Transverse colon (tissue), 4 donors: ENCODE data around the gene ABCA5. TPM values are rescaled to one million over a fixed set of nuclear protein-coding genes. Genes with fewer than 3 reads are reported as not detected.

Experiments
- DNase-seq: peaks from one replicate; pipeline ENCODE4 v3.0.0-alpha.2; 2019
- H3K27ac ChIP-seq, 4 donors: fragments of 200-600 bp; sonication (generic); 2 replicates each; pipeline ENCODE4 v1.5.1; 2016 to 2018; ENCODE audit warnings: inconsistent platforms in 4 of 4
- H3K27me3 ChIP-seq: fragments of 200-600 bp; sonication (generic); 2 replicates; pipeline ENCODE4 v1.5.1; 2017; ENCODE audit warnings: inconsistent platforms
- H3K36me3 ChIP-seq, 4 donors: fragments of 200-600 bp; sonication (generic); 2 replicates each; pipeline ENCODE4 v1.5.1; 2017 to 2019; ENCODE audit warnings: inconsistent platforms in 4 of 4
- H3K4me1 ChIP-seq, 4 donors: fragments of 200-600 bp; sonication (generic); 2 replicates each; pipeline ENCODE4 v1.5.1; 2017 to 2020; ENCODE audit warnings: inconsistent platforms in 4 of 4
- H3K4me3 ChIP-seq, 4 donors: fragments of 200-600 bp; sonication (generic); 1 replicate in 1 of 4; 2 replicates in 3 of 4; pipeline versions ENCODE4 v1.5.1 to v1.6.1; 2017 to 2019; ENCODE audit warnings: inconsistent platforms in 4 of 4
- H3K9me3 ChIP-seq, 2 donors: fragments of 200-600 bp; sonication (generic); 2 replicates each; pipeline ENCODE4 v1.5.1; 2017 to 2019; ENCODE audit warnings: inconsistent platforms in 2 of 2
- EP300 ChIP-seq: sonication (generic); formaldehyde crosslinking; IDR thresholded peaks from one replicate; pipeline ENCODE4 v1.6.1; 2017; ENCODE audit warnings: antibody characterized with exemption, low read depth
- POLR2A ChIP-seq: fragments of 450-650 bp; IDR thresholded peaks from one replicate; pipeline ENCODE4 v1.6.1; 2016; ENCODE audit warnings: antibody characterized with exemption, mild to moderate bottlenecking, moderate library complexity
- POLR2AphosphoS5 ChIP-seq, 3 donors: sonication (generic); formaldehyde crosslinking; IDR thresholded peaks; one replicate each; pipeline ENCODE4 v1.6.1; 2016; ENCODE audit warnings: antibody characterized with exemption in 3 of 3
- WGBS, 2 donors: methylation state at CpG; one replicate each; pipeline ENCODE4 v1.1.5; 2018; ENCODE audit warnings: low coverage in 1 of 2; 5-methylcytosine and 5-hydroxymethylcytosine counted together
- in situ Hi-C, 4 donors: fragments of 200-750 bp; cut with MboI; loops; one replicate each; pipeline versions ENCODE4 v1.15.0 to v1.15.1; 2017; ENCODE audit warnings: low sequenced_read_pairs in 3 of 4, low pct_ligation_motif_present in 1 of 4, low pct_unique_long_range_greater_than_20kb in 1 of 4
- intact Hi-C: fragments of 100-400 bp; cut with DNase I; formaldehyde crosslinking; loops from one replicate; pipeline ENCODE4 v1.15.1; 2023; ENCODE audit warnings: low total_unique reads
- total RNA-seq, 4 donors: library from RNA; depleted of rRNA; stranded (reverse); fragments of >200 nt; gene quantifications; one replicate each; pipeline ENCODE4 v1.1.0, GENCODE V29; 2016
- TF ChIP-seq, protein P1 (sequence below), 5 experiments: fragments of 200-600 bp in 3 of 5; fragments of 450-650 bp in 2 of 5; sonication (generic) in 3 of 5; IDR thresholded peaks; 1 replicate in 2 of 5; 2 replicates in 3 of 5; pipeline ENCODE4 v1.5.1; 2016 to 2017; ENCODE audit warnings: antibody characterized with exemption in 5 of 5, inconsistent platforms in 3 of 5, mild to moderate bottlenecking in 2 of 5, moderate library complexity in 1 of 5

Gene ABCA5, protein sequence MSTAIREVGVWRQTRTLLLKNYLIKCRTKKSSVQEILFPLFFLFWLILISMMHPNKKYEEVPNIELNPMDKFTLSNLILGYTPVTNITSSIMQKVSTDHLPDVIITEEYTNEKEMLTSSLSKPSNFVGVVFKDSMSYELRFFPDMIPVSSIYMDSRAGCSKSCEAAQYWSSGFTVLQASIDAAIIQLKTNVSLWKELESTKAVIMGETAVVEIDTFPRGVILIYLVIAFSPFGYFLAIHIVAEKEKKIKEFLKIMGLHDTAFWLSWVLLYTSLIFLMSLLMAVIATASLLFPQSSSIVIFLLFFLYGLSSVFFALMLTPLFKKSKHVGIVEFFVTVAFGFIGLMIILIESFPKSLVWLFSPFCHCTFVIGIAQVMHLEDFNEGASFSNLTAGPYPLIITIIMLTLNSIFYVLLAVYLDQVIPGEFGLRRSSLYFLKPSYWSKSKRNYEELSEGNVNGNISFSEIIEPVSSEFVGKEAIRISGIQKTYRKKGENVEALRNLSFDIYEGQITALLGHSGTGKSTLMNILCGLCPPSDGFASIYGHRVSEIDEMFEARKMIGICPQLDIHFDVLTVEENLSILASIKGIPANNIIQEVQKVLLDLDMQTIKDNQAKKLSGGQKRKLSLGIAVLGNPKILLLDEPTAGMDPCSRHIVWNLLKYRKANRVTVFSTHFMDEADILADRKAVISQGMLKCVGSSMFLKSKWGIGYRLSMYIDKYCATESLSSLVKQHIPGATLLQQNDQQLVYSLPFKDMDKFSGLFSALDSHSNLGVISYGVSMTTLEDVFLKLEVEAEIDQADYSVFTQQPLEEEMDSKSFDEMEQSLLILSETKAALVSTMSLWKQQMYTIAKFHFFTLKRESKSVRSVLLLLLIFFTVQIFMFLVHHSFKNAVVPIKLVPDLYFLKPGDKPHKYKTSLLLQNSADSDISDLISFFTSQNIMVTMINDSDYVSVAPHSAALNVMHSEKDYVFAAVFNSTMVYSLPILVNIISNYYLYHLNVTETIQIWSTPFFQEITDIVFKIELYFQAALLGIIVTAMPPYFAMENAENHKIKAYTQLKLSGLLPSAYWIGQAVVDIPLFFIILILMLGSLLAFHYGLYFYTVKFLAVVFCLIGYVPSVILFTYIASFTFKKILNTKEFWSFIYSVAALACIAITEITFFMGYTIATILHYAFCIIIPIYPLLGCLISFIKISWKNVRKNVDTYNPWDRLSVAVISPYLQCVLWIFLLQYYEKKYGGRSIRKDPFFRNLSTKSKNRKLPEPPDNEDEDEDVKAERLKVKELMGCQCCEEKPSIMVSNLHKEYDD (N-terminal part only)
- 100 to 1,000 TPM in 3 of 4 donors, 10 to 100 TPM in 1; 17.3 to 173 (median 125) TPM for total RNA-seq

- peak; percentile 93 for DNase-seq
- intact Hi-C loops: loop anchor here (10.0 kb wide), 1 partner anchor 198 kb away; no protein-coding TSS in a partner anchor
- in situ Hi-C loops: loop anchor here in 1 of 4 donors (25.0 kb wide), 1 partner anchor 185 kb away; no protein-coding TSS in a partner anchor
- Histone ChIP-seq H3K27me3 (no peaks in the 10 kb centered on the region), H3K4me3 (peak within 1 kb of the TSS; percentile 63 to 81 (median 70)), H3K4me1 (peaks cover 0 to 19% (median 5%) of the 10 kb centered on the region in 4 donors), H3K27ac (peak within 1 kb of the TSS; percentile 88 to 96 (median 91)), H3K36me3 (no peaks in the 10 kb centered on the region), H3K9me3 (no peaks in the 10 kb centered on the region)
- TF ChIP-seq EP300 (no peak), POLR2AphosphoS5 (IDR thresholded peaks at IDR 0.05) (peak; percentile 76 to 94 (median 85)), POLR2A (peak; percentile 66)
- TF ChIP-seq, protein P1, sequence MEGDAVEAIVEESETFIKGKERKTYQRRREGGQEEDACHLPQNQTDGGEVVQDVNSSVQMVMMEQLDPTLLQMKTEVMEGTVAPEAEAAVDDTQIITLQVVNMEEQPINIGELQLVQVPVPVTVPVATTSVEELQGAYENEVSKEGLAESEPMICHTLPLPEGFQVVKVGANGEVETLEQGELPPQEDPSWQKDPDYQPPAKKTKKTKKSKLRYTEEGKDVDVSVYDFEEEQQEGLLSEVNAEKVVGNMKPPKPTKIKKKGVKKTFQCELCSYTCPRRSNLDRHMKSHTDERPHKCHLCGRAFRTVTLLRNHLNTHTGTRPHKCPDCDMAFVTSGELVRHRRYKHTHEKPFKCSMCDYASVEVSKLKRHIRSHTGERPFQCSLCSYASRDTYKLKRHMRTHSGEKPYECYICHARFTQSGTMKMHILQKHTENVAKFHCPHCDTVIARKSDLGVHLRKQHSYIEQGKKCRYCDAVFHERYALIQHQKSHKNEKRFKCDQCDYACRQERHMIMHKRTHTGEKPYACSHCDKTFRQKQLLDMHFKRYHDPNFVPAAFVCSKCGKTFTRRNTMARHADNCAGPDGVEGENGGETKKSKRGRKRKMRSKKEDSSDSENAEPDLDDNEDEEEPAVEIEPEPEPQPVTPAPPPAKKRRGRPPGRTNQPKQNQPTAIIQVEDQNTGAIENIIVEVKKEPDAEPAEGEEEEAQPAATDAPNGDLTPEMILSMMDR (IDR thresholded peaks at IDR 0.05): no peak
- WGBS, 2 donors: 0 to 2% methylated on average over 1 to 35 of the region's 74 CpGs
Observed at GRCh38 chr17:69327060-69327831, at the start of gene ABCA5. ABCA5 (minus strand) TSS chr17:69327133; CDS start chr17:69314415, 12,718 bp downstream.

DNA sequence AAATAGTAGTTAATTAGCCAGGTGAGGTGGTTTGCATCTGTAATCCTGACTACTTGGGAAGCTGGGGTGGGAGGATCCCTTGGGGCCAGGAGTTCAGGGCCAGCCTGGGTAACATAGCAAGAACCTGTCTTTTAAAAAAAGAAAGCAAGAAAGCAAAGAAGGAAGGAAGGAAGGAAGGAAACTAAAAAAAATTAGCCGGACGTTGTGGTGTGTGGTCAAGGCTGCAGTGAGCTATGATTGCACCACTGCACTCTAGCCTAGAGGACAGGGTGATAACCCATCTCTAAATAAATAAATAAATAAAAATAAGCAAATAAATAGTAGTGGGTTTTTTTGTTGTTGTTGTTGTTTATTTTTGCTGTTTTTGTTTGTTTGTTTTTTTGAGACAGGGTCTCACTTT, 48.3 kb upstream of the ABCA5 start:
- WGBS, 2 donors: 54 to 60% methylated on average over 1 to 2 of the region's 2 CpGs
- in situ Hi-C loops: loop anchor here in 1 of 4 donors (25.0 kb wide), 1 partner anchor 137 kb away; no protein-coding TSS in a partner anchor
- Histone ChIP-seq H3K4me3 (no peak overlapping the region), H3K4me1 (peaks cover 0 to 4% (median 0%) of the 10 kb centered on the region in 4 donors), H3K36me3 (no peaks in the 10 kb centered on the region), H3K27ac (no peak overlapping the region), H3K9me3 (no peaks in the 10 kb centered on the region), H3K27me3 (no peaks in the 10 kb centered on the region)
- DNase-seq: no peak
- intact Hi-C loops: no loop called here
- TF ChIP-seq EP300 (no peak), POLR2A (no peak), POLR2AphosphoS5 (IDR thresholded peaks at IDR 0.05) (no peak)
- TF ChIP-seq, protein P1 (IDR thresholded peaks at IDR 0.05): no peak

DNA sequence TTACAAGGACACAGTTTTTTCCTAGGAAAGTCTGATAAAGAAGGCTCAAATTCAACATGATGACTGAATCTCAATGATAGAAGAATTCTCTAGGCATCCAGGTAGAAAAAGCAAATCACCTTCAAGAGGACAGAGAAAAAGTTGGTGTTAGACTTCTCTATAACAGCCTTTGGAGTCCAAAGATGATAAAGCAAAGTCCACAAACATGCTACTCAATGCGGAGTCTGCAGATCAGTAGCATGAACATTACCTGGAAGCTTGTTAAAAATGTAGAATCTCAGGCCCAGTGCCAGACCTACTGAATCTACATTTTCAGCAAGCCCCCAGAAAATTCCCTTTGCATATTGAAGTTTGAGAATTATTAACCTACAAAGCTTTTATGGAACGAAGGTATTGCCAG, 46.1 kb upstream of the ABCA5 start:
- WGBS, 2 donors: 52% methylated on average over 2 of the region's 2 CpGs; no CpG with 5 or more reads in 1 of the 2 donors
- in situ Hi-C loops: no loop called here

More for the DNA sequence above, 46.1 kb upstream of the ABCA5 start:
- Histone ChIP-seq H3K4me1 (peaks cover 0 to 4% (median 0%) of the 10 kb centered on the region in 4 donors), H3K27ac (no peak overlapping the region), H3K9me3 (no peaks in the 10 kb centered on the region), H3K27me3 (no peaks in the 10 kb centered on the region), H3K36me3 (no peaks in the 10 kb centered on the region), H3K4me3 (no peak overlapping the region)
- DNase-seq: no peak
- intact Hi-C loops: no loop called here
- no peak for TF ChIP-seq EP300
- no peak for TF ChIP-seq POLR2AphosphoS5 (IDR thresholded peaks at IDR 0.05)
- TF ChIP-seq, protein P1 (IDR thresholded peaks at IDR 0.05): no peak
- TF ChIP-seq POLR2A: no peak
